Transverse colon (tissue), 4 donors: ENCODE results near the gene TYW1.
"Not testable (repeated sequence)": the region's sequence is repeated elsewhere in the genome, so short reads cannot be mapped to it uniquely, and the experiment has no call there.

ENCODE experiments used
- CTCF ChIP-seq, 5 experiments: fragments of 200-600 bp in 3 of 5; fragments of 450-650 bp in 2 of 5; sonication (generic) in 3 of 5; IDR thresholded peaks; 1 replicate in 2 of 5; 2 replicates in 3 of 5; pipeline ENCODE4 v1.5.1; 2016 to 2017; ENCODE audit warnings: antibody characterized with exemption in 5 of 5, inconsistent platforms in 3 of 5, mild to moderate bottlenecking in 2 of 5, moderate library complexity in 1 of 5
- POLR2AphosphoS5 ChIP-seq, 3 donors: sonication (generic); formaldehyde crosslinking; IDR thresholded peaks; one replicate each; pipeline ENCODE4 v1.6.1; 2016; ENCODE audit warnings: antibody characterized with exemption in 3 of 3

- not testable (repeated sequence) for TF ChIP-seq POLR2AphosphoS5 (IDR thresholded peaks at IDR 0.05)
- peak in 3 of 5 experiments; percentile 43 to 46 (median 45) for TF ChIP-seq CTCF (IDR thresholded peaks at IDR 0.05)
Observed at GRCh38 chr7:67000601-67001258, 4.1 kb downstream of the TYW1 start.
